Transverse colon (tissue), 4 donors: ENCODE measurements around the gene CACNA2D2. TPM values are rescaled to one million over a fixed set of nuclear protein-coding genes. Genes with fewer than 3 reads are reported as not detected.

Experiments
- DNase-seq: peaks from one replicate; pipeline ENCODE4 v3.0.0-alpha.2; 2019
- H3K27ac ChIP-seq, 4 donors: fragments of 200-600 bp; sonication (generic); 2 replicates each; pipeline ENCODE4 v1.5.1; 2016 to 2018; ENCODE audit warnings: inconsistent platforms in 4 of 4
- H3K27me3 ChIP-seq: fragments of 200-600 bp; sonication (generic); 2 replicates; pipeline ENCODE4 v1.5.1; 2017; ENCODE audit warnings: inconsistent platforms
- H3K36me3 ChIP-seq, 4 donors: fragments of 200-600 bp; sonication (generic); 2 replicates each; pipeline ENCODE4 v1.5.1; 2017 to 2019; ENCODE audit warnings: inconsistent platforms in 4 of 4
- H3K4me1 ChIP-seq, 4 donors: fragments of 200-600 bp; sonication (generic); 2 replicates each; pipeline ENCODE4 v1.5.1; 2017 to 2020; ENCODE audit warnings: inconsistent platforms in 4 of 4
- H3K4me3 ChIP-seq, 4 donors: fragments of 200-600 bp; sonication (generic); 1 replicate in 1 of 4; 2 replicates in 3 of 4; pipeline versions ENCODE4 v1.5.1 to v1.6.1; 2017 to 2019; ENCODE audit warnings: inconsistent platforms in 4 of 4
- H3K9me3 ChIP-seq, 2 donors: fragments of 200-600 bp; sonication (generic); 2 replicates each; pipeline ENCODE4 v1.5.1; 2017 to 2019; ENCODE audit warnings: inconsistent platforms in 2 of 2
- EP300 ChIP-seq: sonication (generic); formaldehyde crosslinking; IDR thresholded peaks from one replicate; pipeline ENCODE4 v1.6.1; 2017; ENCODE audit warnings: antibody characterized with exemption, low read depth
- POLR2A ChIP-seq: fragments of 450-650 bp; IDR thresholded peaks from one replicate; pipeline ENCODE4 v1.6.1; 2016; ENCODE audit warnings: antibody characterized with exemption, mild to moderate bottlenecking, moderate library complexity
- POLR2AphosphoS5 ChIP-seq, 3 donors: sonication (generic); formaldehyde crosslinking; IDR thresholded peaks; one replicate each; pipeline ENCODE4 v1.6.1; 2016; ENCODE audit warnings: antibody characterized with exemption in 3 of 3
- WGBS, 2 donors: methylation state at CpG; one replicate each; pipeline ENCODE4 v1.1.5; 2018; ENCODE audit warnings: low coverage in 1 of 2; 5-methylcytosine and 5-hydroxymethylcytosine counted together
- in situ Hi-C, 4 donors: fragments of 200-750 bp; cut with MboI; loops; one replicate each; pipeline versions ENCODE4 v1.15.0 to v1.15.1; 2017; ENCODE audit warnings: low sequenced_read_pairs in 3 of 4, low pct_ligation_motif_present in 1 of 4, low pct_unique_long_range_greater_than_20kb in 1 of 4
- intact Hi-C: fragments of 100-400 bp; cut with DNase I; formaldehyde crosslinking; loops from one replicate; pipeline ENCODE4 v1.15.1; 2023; ENCODE audit warnings: low total_unique reads
- total RNA-seq, 4 donors: library from RNA; depleted of rRNA; stranded (reverse); fragments of >200 nt; gene quantifications; one replicate each; pipeline ENCODE4 v1.1.0, GENCODE V29; 2016
- TF ChIP-seq, protein P1 (sequence below), 5 experiments: fragments of 200-600 bp in 3 of 5; fragments of 450-650 bp in 2 of 5; sonication (generic) in 3 of 5; IDR thresholded peaks; 1 replicate in 2 of 5; 2 replicates in 3 of 5; pipeline ENCODE4 v1.5.1; 2016 to 2017; ENCODE audit warnings: antibody characterized with exemption in 5 of 5, inconsistent platforms in 3 of 5, mild to moderate bottlenecking in 2 of 5, moderate library complexity in 1 of 5

The CACNA2D2 gene
- total RNA-seq, 4 donors from 2014 or later, result 0.48 to 2.2 (median 0.87) TPM

DNA sequence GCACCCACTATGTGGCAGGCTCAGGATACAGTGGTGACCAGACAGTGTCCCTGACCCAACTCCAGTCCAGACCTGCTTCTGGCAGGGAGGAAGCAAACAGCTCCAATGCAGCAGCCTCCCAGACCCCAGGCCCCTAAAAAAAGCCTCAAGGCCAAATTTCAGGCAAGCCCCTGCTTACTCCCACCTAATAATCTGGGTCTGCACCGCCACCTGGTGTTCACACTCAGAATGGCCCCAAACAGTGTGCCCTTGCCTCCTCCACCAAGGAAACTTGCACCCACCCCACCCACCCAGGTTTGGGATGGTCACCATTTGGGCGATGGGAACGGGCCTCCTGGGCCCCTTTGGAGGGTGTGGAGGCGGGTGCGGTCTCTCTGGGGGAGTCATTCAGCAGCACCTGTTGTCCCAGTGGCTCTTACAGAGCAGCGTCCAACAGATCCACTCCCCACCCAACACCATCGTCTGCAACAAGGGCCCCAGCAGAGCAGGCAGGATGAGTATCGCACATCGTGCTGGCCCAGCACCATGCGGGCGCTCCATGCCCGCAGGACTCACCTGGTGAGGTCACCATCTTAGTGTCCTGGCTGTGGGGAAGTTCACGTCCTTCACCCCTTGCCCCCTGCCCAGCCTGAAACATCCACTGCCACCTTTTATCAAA lies 46.8 kb upstream of the CACNA2D2 start:
- intact Hi-C loops (no loop called here), in situ Hi-C loops (loop anchor here in 1 of 4 donors (25.0 kb wide), 1 partner anchor 188 kb away; the partner anchor contains the start of genes CYB561D2, NPRL2 and TMEM115)
- Histone ChIP-seq H3K36me3 (no peaks in the 10 kb centered on the region), H3K9me3 (no peaks in the 10 kb centered on the region), H3K4me3 (no peak overlapping the region), H3K4me1 (no peaks in the 10 kb centered on the region), H3K27ac (no peak overlapping the region), H3K27me3 (peaks cover 4% of the 10 kb centered on the region)
- no peak for TF ChIP-seq POLR2A
- TF ChIP-seq, protein P1, sequence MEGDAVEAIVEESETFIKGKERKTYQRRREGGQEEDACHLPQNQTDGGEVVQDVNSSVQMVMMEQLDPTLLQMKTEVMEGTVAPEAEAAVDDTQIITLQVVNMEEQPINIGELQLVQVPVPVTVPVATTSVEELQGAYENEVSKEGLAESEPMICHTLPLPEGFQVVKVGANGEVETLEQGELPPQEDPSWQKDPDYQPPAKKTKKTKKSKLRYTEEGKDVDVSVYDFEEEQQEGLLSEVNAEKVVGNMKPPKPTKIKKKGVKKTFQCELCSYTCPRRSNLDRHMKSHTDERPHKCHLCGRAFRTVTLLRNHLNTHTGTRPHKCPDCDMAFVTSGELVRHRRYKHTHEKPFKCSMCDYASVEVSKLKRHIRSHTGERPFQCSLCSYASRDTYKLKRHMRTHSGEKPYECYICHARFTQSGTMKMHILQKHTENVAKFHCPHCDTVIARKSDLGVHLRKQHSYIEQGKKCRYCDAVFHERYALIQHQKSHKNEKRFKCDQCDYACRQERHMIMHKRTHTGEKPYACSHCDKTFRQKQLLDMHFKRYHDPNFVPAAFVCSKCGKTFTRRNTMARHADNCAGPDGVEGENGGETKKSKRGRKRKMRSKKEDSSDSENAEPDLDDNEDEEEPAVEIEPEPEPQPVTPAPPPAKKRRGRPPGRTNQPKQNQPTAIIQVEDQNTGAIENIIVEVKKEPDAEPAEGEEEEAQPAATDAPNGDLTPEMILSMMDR (IDR thresholded peaks at IDR 0.05), result peak; percentile 38 to 85 (median 63)
- peak; percentile 52 for DNase-seq
- WGBS, 2 donors, result 54% methylated on average over 13 of the region's 13 CpGs; no CpG with 5 or more reads in 1 of the 2 donors

GRCh38 chr3:50549226-50549625 lies 45.8 kb upstream of the CACNA2D2 start:
- H3K27ac ChIP-seq, result no peak overlapping the region
- TF ChIP-seq POLR2AphosphoS5 (IDR thresholded peaks at IDR 0.05), result no peak
- TF ChIP-seq, protein P1 (IDR thresholded peaks at IDR 0.05), result no peak
- no peak for TF ChIP-seq EP300
- TF ChIP-seq POLR2A, result no peak
- intact Hi-C loops (loop anchor here (10.0 kb wide), 3 partner anchors 114 to 204 kb away; partner anchors contain the start of genes RASSF1 and ZMYND10), in situ Hi-C loops (loop anchor here in 2 of 4 donors (10.0 kb wide), 1 partner anchor 114 kb away; no protein-coding TSS in a partner anchor)
- no peaks in the 10 kb centered on the region for H3K4me1 ChIP-seq
- H3K36me3 ChIP-seq, result no peaks in the 10 kb centered on the region
- no peaks in the 10 kb centered on the region for H3K9me3 ChIP-seq
- H3K27me3 ChIP-seq, result no peaks in the 10 kb centered on the region
- WGBS, 2 donors, result 94% methylated on average over 3 of the region's 3 CpGs; no CpG with 5 or more reads in 1 of the 2 donors
- no peak for DNase-seq
- no peak overlapping the region for H3K4me3 ChIP-seq

DNA sequence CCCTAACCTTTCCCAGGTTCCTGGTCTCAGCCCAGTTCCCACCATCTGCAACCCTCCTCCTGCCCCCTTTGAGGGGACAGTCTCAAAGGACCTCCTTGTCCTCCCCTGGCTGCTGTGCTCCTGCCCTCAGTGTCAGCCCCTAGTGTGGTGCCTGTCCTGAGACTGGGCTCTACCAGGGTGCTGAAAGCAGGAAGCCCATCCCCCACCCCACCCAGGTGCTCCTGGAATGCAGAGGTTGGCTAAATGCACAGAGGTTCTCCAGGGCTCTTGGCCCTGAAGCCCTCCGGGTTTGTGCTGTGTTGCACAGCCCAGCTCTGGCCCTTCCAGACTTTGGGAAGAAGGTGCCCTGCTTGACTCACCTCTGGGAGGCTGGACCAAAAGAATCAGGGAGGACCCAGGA lies 42.3 kb upstream of the CACNA2D2 start:
- Histone ChIP-seq H3K36me3 (no peaks in the 10 kb centered on the region), H3K27ac (no peak overlapping the region), H3K27me3 (no peaks in the 10 kb centered on the region), H3K4me3 (no peak overlapping the region), H3K4me1 (no peaks in the 10 kb centered on the region), H3K9me3 (no peaks in the 10 kb centered on the region)
- no peak for DNase-seq
- no peak for TF ChIP-seq POLR2AphosphoS5 (IDR thresholded peaks at IDR 0.05)
- no peak for TF ChIP-seq POLR2A
- TF ChIP-seq, protein P1 (IDR thresholded peaks at IDR 0.05), result no peak
- TF ChIP-seq EP300, result no peak
- 92% methylated on average over 1 of the region's 1 CpG; no CpG with 5 or more reads in 1 of the 2 donors for WGBS, 2 donors
- in situ Hi-C loops, result loop anchor here in 2 of 4 donors (10.0 kb wide), 1 partner anchor 111 kb away; no protein-coding TSS in a partner anchor
- intact Hi-C loops, result loop anchor here (10.0 kb wide), 3 partner anchors 111 to 201 kb away; partner anchors contain the start of genes RASSF1 and ZMYND10

- Histone ChIP-seq H3K9me3 (no peaks in the 10 kb centered on the region), H3K4me1 (no peaks in the 10 kb centered on the region), H3K27ac (no peak overlapping the region), H3K36me3 (no peaks in the 10 kb centered on the region), H3K4me3 (no peak overlapping the region), H3K27me3 (peaks cover 6% of the 10 kb centered on the region)
- TF ChIP-seq, protein P1 (IDR thresholded peaks at IDR 0.05), result peak; percentile 80 to 94 (median 88)
- TF ChIP-seq POLR2A (no peak), EP300 (no peak), POLR2AphosphoS5 (IDR thresholded peaks at IDR 0.05) (no peak)
- peak; percentile 75 for DNase-seq
- intact Hi-C loops (loop anchor here (10.0 kb wide), 3 partner anchors 108 to 198 kb away; partner anchors contain the start of genes RASSF1 and ZMYND10), in situ Hi-C loops (loop anchor here in 2 of 4 donors (10.0 kb wide), 1 partner anchor 108 kb away; no protein-coding TSS in a partner anchor)
- 46% methylated on average over 2 of the region's 2 CpGs; no CpG with 5 or more reads in 1 of the 2 donors for WGBS, 2 donors
These were observed 39.0 kb upstream of the CACNA2D2 start for GRCh38 chr3:50542177-50543034.
